Peyer's patch (tissue), 4 donors: ENCODE data around the gene HRNR.

ENCODE experiments used
- CTCF ChIP-seq, 6 experiments: fragments of 450-650 bp in 4 of 6; fragments of 200-600 bp in 2 of 6; sonication (generic) in 1 of 6; IDR thresholded peaks; one replicate each; pipeline ENCODE4 v1.5.1; 2017 to 2019; ENCODE audit warnings: antibody characterized with exemption in 6 of 6, mild to moderate bottlenecking in 3 of 6, moderate library complexity in 1 of 6
- POLR2A ChIP-seq, 2 donors: fragments of 450-650 bp; IDR thresholded peaks; one replicate each; pipeline ENCODE4 v1.5.1; 2017; ENCODE audit warnings: antibody characterized with exemption in 2 of 2, mild to moderate bottlenecking in 2 of 2, moderate library complexity in 2 of 2

GRCh38 chr1:152168535-152168868 lies 55.5 kb downstream of the HRNR start:
- TF ChIP-seq CTCF (IDR thresholded peaks at IDR 0.05) (no peak), POLR2A (IDR thresholded peaks at IDR 0.05) (no peak)
